GM21723 (cell line): ENCODE data around the gene PTPRE.

Source experiments
- ATAC-seq: cut with Tn5 transposase; IDR thresholded peaks from one replicate; pipeline ENCODE4 v1.9.1; 2021; ENCODE audit warnings: mild to moderate bottlenecking, moderate library complexity; ENCODE audit not compliant: unreplicated experiment

Gene PTPRE

GRCh38 chr10:127995939-127996338, 89.0 kb downstream of the PTPRE start:
- ATAC-seq: no peak

DNA sequence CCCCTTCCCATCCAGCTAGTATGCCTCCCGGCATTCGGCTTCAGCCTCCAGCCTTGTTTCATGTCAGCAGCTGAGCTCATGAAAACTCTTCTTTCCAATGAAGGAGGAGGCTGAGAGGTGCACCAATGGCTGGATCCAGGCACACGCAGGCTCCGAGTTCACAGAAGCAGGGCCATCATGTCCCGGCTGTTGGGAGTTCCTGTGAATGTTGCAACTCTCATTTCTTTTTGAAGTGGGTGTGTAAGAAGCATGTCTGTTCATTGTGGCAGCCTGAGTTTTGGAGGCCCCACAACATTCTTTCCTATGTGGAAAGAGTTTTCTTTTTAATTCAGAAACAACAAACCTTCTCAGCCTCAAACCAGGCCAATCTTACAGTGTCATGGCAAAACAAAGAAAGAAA, 89.7 kb downstream of the PTPRE start:
- ATAC-seq: no peak

- ATAC-seq: no peak
These were observed 90.4 kb downstream of the PTPRE start for GRCh38 chr10:127997271-127997670.

DNA sequence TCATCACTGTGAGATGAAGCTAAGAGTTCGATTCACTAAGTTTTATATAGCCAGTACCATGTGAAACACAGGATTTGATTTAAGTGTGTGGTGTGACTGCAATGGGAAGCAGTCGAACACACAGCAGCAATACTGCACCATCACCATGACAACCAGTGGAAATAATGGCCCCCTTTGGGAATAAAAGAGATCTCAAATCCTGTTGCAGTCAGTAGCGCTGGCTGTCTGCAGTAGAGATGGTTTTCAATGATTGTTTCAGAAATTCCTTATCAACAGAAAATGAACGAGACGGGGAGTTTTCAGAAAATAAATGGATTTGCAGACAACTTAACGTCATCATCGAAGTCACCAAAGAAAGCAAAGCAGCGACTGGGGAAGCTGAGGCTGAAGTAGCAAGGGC, 91.0 kb downstream of the PTPRE start:
- no peak for ATAC-seq

DNA sequence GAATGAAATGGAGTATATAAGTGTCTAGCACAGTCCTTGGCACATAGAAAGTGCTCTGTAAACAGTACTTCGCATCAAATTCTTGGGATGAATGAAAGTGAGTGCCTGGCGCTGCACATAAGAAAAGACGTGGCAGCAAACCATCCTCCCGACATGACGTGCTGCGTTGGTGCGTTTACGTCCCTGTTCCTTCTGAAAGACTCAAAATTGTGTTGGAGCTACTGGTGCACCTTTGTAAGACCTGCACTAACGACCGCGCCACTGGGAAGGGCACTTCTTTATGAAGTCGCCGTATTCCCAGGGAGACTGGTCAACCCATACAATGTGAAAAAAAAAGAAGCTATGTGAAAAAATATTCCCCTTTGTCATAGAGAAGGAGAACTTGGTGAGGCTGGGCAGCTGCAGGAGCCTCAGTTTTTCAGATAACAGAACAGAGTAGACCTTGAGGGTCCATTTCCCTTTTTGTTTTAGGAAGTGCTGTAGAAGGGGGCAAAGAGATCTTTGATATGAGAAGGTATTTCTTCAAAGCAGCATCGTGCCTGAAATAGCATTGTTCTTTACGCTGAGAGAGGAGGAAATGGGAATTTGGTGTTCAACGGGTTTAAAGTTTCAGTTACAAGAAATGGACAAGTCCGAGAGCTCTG, 91.7 kb downstream of the PTPRE start:
- no peak for ATAC-seq

DNA sequence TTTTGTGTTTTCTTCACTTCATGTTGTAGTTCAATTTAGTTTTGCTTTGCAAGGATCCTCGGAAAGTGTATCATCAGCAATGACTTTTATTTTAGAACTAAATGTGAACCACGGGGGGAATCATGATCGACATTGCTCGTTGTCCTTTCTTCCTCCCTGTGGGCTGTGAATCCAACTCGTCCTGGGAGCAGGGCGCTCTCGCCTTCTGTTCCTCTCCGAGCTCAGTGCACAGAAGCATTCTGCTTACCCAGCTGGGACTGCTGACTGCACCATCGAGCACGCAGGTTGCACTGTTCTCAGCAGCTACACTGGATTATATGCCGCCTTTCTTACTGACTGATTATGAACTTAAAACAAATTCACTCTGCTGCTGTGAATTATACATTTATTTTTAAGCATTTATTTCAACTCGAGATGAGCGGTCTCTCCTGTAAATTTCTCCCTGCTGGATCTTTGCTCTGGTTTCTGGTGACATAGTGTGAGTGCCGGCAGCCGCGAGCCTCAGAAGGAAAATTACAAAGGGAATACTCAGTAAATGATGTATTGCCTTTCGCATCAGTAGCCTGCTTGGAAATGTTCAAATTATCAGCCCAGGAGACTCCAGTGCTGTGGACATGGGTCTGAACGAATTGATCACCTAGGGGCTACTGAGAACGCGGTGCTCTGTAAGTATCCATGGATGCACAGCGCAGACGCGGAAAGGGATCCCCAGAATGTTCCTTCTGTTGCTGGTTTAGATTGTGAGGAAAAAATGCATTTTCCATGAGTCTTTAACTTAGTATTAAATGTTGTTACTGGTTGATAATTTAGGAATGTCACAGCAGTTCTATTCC, 92.6 kb downstream of the PTPRE start:
- no peak for ATAC-seq

DNA sequence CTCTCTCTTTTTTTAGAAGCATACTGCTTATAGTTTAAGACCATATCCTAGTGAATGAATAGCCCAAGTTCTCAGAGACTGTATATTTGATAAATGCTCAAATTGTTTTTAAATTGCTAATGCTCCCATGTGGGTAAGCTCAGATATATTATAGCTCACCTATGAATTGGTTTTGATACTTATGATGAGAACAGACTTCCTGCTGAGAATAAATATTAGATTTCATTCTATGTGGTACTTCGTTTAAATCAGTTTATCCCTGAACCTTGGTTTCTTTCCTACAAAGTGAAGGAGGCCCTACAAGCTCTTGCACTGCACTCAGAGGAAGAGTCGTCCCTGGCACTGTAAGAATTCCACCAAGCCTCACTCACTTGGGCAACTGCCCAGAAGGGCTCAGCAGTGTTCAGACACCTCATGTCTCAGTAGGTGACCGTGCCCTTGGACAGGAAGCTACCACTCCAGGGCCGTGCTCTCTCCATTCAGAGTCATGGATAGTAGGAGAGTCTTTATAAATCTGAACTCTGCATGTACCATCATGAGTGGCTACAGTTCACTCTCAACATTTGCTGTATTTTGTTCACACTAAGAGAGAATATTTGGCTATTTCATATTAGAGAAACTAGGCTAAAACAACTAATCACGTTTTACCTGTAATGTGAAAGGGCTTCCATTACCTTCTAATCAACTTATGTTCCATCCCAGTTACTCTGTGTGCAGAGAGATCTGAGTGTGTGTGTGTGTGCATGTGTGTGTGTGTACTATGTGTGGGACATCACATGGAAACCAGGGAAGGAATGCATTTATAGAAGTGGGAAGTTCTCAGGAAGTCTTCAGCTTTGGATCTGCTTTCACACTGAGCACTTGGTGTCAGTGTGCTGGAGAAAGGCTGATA, 93.8 kb downstream of the PTPRE start:
- ATAC-seq: no peak

GRCh38 chr10:128001363-128001745, 94.5 kb downstream of the PTPRE start:
- no peak for ATAC-seq

- no peak for ATAC-seq
These were observed 94.9 kb downstream of the PTPRE start for GRCh38 chr10:128001849-128002248.

DNA sequence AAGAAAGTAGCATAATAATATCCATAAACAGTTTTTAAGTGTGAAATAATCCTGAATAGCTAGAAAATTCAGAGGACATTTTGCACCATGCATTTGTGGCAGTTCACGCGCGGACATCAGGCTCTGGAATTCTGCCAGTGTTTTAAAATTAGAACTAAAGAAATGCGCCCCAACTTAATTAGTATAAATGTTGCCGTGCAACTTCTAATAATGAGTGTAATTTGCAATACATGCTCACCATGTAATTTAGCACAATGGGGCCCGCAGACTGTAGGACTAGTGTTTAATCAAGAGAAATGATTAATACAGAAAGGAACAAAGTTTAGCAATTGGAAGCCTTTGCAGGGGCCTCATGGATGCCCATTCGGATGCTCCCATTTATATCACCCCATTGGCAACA, 96.6 kb downstream of the PTPRE start:
- no peak for ATAC-seq

DNA sequence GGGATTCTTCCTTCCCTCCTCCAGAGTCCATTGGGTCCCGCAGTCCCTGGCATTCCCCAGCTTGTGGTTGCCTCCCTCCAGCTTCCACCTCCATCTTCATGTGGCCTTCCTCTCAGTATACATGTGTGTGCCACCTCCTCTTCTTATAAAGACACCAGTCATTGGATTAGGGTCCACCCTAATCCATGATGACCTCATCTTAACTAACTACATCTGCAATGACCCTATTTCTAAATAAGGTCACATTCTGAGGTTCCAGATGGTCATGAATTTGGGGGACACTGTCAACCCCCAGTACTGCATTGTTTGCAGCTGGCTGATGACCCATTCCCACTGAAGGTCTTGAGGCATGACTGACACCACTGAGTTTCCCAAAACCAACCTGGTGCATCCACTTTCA, 99.0 kb downstream of the PTPRE start:
- ATAC-seq: no peak

DNA sequence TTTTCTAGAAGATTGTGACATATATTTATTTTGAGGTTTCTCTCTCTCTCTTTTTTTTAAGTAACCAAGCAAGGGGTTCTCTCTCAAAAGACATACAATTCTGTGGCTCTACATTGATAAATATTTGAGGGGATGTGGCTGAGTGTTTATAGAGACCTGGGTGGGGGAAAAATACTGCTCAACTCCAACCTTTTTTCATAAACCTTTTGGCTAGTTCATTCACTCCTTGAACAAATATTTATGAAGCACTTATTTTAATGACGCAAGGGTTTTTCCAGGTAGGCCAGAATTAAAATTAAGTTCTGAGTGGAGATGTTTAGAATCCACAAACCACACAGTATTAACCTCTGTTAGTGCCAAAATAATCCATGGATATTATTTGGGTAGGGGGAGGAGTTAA, 100.2 kb downstream of the PTPRE start:
- ATAC-seq: no peak

DNA sequence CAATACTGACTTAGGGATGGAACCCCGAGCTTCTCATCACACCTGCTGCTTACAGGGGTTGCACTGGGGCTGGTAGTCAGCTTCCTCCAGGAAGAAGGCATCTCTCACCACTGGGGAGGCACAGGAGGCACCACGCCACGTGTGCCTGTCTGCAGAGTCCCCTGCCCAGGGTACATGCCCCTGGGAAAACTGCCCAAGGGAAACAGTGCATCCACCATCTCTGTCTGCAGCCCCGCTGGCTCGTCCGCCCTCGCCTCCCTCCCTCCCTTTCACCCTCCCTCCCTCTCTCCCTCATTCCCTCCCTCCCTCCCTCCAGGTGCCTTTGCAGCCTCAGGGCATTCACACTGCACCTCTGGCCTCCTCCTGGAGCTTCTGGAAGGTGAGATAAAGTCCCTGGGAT, 101.1 kb downstream of the PTPRE start:
- ATAC-seq: no peak

GRCh38 chr10:128008521-128009250, 101.8 kb downstream of the PTPRE start:
- ATAC-seq: no peak

GRCh38 chr10:128009372-128010126, 102.6 kb downstream of the PTPRE start:
- no peak for ATAC-seq

- ATAC-seq: peak; percentile 87
These were observed 104.4 kb downstream of the PTPRE start for GRCh38 chr10:128011059-128011979.

DNA sequence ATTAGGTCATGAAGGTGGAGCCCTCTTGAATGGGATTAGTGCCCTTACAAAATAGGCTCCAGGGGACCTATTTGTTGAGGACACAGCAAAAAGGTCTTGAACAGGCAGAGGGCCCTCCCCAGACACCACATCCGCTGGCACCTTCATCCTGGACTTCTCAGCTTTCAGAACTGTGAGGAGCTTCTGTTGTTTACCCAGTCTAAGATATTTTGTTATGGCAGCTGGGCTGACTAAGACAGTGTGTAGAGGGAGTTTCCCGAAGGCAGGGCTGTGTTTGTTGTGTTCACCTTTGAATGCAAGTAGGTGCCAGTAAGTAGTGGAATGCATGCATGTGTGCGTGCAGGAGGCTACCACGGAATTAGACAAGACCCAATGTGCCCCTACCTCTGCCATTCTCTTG, 106.7 kb downstream of the PTPRE start:
- ATAC-seq: no peak

DNA sequence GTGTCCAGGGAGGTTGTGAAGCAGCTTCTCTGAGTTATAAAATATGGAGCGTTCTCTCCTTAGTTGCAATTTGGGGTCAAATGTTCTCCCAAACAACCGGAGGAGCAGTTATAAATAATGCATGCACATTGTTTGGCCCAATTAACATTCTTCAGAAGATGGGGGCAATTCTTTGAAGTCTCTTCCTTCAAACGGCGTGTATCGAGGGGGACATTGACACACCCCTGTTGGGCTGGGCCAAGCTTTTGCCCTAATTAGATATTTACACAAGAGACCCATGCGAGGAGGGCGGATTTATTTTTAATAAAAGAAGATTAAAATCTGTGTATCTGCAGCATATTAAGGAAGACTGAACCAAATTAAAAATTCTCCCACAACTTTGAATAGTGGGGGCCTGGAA, 107.3 kb downstream of the PTPRE start:
- ATAC-seq: no peak

DNA sequence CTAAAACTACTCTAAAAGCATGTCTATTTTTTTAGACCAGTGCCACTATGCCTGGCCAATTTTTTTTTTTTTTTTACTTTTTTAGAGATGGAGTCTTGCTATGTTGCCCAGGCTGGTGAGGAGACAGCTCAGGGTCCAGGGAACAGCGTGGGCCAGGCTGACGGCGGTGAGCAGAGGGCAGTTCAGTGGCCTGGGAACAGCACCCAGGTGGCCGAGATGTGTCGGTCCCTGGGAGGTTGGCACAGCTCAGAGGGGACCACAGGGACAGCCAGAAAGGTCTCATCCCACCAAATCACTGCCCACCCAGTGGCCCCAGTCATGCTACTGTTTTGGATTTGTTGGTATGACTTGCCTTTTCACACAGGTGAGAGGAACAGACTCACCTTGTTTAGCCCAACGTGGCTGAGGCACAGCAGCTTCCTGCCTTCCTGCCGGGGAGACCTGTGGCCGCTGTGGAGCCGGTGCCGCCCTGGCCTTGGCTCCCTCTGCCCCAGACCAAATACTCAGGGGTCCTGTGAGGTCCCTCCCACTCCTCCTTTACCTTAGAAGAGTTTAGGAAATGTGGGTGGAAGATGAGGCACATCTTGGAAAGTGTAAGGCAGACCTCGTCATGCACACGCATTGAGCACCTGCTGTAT, 109.6 kb downstream of the PTPRE start:
- no peak for ATAC-seq
